Adrenal gland (tissue), 12 donors: ENCODE measurements around the gene TIMM29. TPM values are rescaled to one million over a fixed set of nuclear protein-coding genes. Genes with fewer than 3 reads are reported as not detected.

Experiments
- DNase-seq, 7 donors: peaks; one replicate each; pipeline ENCODE4 v3.0.0-alpha.2; 2019 to 2020
- H3K27ac ChIP-seq, 5 donors: fragments of 200-600 bp; sonication (generic) in 4 of 5; 1 replicate in 3 of 5; 2 replicates in 2 of 5; pipeline versions ENCODE4 v1.5.1 to v1.8.0; 2016 to 2020; ENCODE audit warnings: mild to moderate bottlenecking in 1 of 5
- H3K27me3 ChIP-seq: fragments of 200-600 bp; 2 replicates; pipeline ENCODE4 v1.8.0; 2021
- H3K36me3 ChIP-seq, 2 donors: fragments of 200-600 bp; replicated peaks in 1 of 2; 1 replicate in 1 of 2; 2 replicates in 1 of 2; pipeline versions ENCODE4 v1.5.1 to v1.8.0; 2018 to 2022
- H3K4me1 ChIP-seq, 2 donors: fragments of 200-600 bp; replicated peaks in 1 of 2; 1 replicate in 1 of 2; 2 replicates in 1 of 2; pipeline versions ENCODE4 v1.5.1 to v1.8.0; 2018 to 2021
- H3K4me3 ChIP-seq, 4 donors: fragments of 200-600 bp; sonication (generic) in 3 of 4; one replicate each; pipeline ENCODE4 v1.5.1; 2016 to 2018
- H3K9me3 ChIP-seq, 3 donors: fragments of 200-600 bp; sonication (generic) in 1 of 3; replicated peaks in 1 of 3; 1 replicate in 2 of 3; 2 replicates in 1 of 3; pipeline versions ENCODE4 v1.5.1 to v1.8.0; 2016 to 2021
- POLR2A ChIP-seq, 2 donors: fragments of 450-650 bp; IDR thresholded peaks; one replicate each; pipeline ENCODE4 v1.6.1; 2017; ENCODE audit warnings: antibody characterized with exemption in 2 of 2, mild to moderate bottlenecking in 2 of 2, moderate library complexity in 1 of 2
- WGBS, 4 donors: extraction: QIAGEN DNeasy Blood & Tissue Kit in 2 of 4; methylation state at CpG; one replicate each; pipeline versions ENCODE4 v1.1.5 to v1.1.7; 2013 to 2017; 5-methylcytosine and 5-hydroxymethylcytosine counted together
- intact Hi-C, 2 donors: fragments of 100-400 bp; cut with DNase I; formaldehyde crosslinking; loops; one replicate each; pipeline versions ENCODE4 v1.14.1 to v1.15.0; 2022 to 2023
- polyA plus RNA-seq, 3 donors: library from polyadenylated mRNA; stranded (reverse); fragments of 200-250 nt in 2 of 3; fragments of 350-450 nt in 1 of 3; fragmentation: Illumina TruSeq in 1 of 3; extraction: RNeasy Lipid Tissue Mini Kit (QIAGEN cat#74804) in 1 of 3; gene quantifications; one replicate each; pipeline ENCODE4 v1.2.3, GENCODE V29; 2013 to 2014
- total RNA-seq, 9 donors: library from RNA; depleted of rRNA in 4 of 9; stranded (reverse); fragments of >200 nt in 4 of 9; fragments of 120-200 nt in 1 of 9; fragmentation: NEBNext Ultra II Directional in 1 of 9; extraction: Animal tissue kit (Norgen Biotek cat#: 25700) in 1 of 9; gene quantifications; one replicate each; pipeline versions ENCODE4 v1.1.0 to v1.2.4, GENCODE V29; 2013 to 2023
- TF ChIP-seq, protein P1 (sequence below), 6 experiments: fragments of 450-650 bp in 4 of 6; fragments of 200-600 bp in 2 of 6; sonication (generic) in 1 of 6; IDR thresholded peaks; 1 replicate in 5 of 6; 2 replicates in 1 of 6; pipeline versions ENCODE4 v1.5.1 to v1.8.0; 2016 to 2021; ENCODE audit warnings: antibody characterized with exemption in 6 of 6, mild to moderate bottlenecking in 2 of 6, moderate library complexity in 1 of 6
- donor health status: healthy with polysubstance abuse.
- donor health status: Bipolar disorder and iron deficiency.
- donor health status: DM: yes; HTN: yes; CAD: no.
- donor health status: DM: no; HTN: no; CAD: no.
- donor health status: DM: no; HTN: no; CAD: no.
- donor health status: DM: yes; HTN: yes; CAD: no.

Gene TIMM29
- total and polyA plus RNA-seq, 12 donors: 10.5 to 39.7 (median 26.2) TPM

DNA sequence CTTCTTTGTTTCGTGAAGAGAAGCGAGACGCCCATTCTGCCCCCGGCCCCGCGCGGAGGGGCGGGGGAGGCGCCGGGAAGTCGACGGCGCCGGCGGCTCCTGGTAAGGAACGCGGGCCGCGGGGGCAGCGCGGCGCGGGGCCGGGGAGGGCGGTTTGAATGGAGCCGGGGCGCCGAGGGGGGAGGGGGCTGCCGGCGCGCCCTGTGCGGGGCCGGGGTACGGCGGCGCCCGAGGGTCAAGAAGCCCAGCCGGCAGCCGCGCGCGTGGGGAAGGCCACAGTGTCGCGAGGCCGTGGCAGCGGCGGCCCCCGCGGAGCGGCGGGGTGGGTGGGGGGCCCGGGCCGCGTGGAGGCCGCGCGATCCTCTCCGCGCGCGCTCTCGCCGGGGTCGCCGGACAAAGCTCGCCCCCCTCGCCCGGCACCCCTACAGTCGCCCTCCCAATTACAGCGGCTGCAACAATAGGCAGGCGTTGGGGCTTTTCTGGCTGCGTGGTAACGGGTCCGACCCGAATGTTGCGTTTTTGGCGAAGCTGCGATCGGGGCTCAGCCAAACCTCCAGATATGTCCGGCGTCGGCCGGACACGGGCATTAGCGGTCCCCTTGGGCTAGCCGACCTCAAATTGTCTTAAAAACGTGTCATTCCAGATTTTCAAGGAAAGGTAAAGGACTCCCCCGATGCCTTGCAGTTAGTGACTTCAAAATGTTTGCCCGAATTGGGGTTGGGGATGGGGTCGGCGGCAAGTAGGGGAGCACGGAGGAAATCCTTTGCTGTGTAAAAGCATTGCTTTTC lies 32.7 kb downstream of the TIMM29 start:
- 1% methylated on average over 5 to 92 of the region's 92 CpGs for WGBS, 4 donors
- Histone ChIP-seq H3K36me3 (no peaks in the 10 kb centered on the region), H3K9me3 (no peaks in the 10 kb centered on the region), H3K4me1 (peaks cover 5 to 18% of the 10 kb centered on the region in 2 donors), H3K4me3 (peak overlapping the region; percentile 62 to 100 (median 74)), H3K27me3 (no peaks in the 10 kb centered on the region), H3K27ac (peak overlapping the region; percentile 46 to 99 (median 74))
- TF ChIP-seq POLR2A (IDR thresholded peaks at IDR 0.05): no peak
- TF ChIP-seq, protein P1, sequence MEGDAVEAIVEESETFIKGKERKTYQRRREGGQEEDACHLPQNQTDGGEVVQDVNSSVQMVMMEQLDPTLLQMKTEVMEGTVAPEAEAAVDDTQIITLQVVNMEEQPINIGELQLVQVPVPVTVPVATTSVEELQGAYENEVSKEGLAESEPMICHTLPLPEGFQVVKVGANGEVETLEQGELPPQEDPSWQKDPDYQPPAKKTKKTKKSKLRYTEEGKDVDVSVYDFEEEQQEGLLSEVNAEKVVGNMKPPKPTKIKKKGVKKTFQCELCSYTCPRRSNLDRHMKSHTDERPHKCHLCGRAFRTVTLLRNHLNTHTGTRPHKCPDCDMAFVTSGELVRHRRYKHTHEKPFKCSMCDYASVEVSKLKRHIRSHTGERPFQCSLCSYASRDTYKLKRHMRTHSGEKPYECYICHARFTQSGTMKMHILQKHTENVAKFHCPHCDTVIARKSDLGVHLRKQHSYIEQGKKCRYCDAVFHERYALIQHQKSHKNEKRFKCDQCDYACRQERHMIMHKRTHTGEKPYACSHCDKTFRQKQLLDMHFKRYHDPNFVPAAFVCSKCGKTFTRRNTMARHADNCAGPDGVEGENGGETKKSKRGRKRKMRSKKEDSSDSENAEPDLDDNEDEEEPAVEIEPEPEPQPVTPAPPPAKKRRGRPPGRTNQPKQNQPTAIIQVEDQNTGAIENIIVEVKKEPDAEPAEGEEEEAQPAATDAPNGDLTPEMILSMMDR (IDR thresholded peaks at IDR 0.05): peak in 1 of 6 experiments; percentile 6
- peak in 6 of 7 donors; percentile 41 to 79 (median 59) for DNase-seq
- intact Hi-C loops: no loop called here

DNA sequence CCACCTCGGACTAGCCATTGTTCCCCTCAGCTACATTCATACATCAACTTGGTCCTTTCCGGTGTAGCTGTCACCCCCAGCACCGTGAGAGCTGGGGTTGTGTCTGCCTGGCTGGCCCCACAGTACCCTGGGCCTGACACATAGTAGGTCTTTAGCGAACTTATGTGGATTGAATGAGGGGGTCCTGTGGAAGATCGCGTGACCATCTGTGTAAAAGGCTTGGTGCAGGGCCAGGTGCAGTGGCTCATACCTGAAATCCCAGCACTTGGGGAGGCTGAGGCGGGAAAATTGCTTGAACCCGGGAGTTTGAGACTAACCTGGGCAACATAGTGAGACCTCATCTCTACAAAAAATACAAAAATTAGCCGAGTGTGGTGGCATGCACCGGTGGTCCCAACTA lies 34.3 kb downstream of the TIMM29 start:
- 80 to 89% (median 86%) methylated on average over 9 to 10 of the region's 10 CpGs for WGBS, 4 donors
- Histone ChIP-seq H3K27me3 (no peaks in the 10 kb centered on the region), H3K36me3 (no peaks in the 10 kb centered on the region), H3K27ac (no peak overlapping the region), H3K9me3 (no peaks in the 10 kb centered on the region), H3K4me3 (no peak overlapping the region), H3K4me1 (peaks cover 5 to 18% of the 10 kb centered on the region in 2 donors)
- DNase-seq: no peak
- intact Hi-C loops: no loop called here
- TF ChIP-seq POLR2A (IDR thresholded peaks at IDR 0.05): no peak
- TF ChIP-seq, protein P1 (IDR thresholded peaks at IDR 0.05): no peak

DNA sequence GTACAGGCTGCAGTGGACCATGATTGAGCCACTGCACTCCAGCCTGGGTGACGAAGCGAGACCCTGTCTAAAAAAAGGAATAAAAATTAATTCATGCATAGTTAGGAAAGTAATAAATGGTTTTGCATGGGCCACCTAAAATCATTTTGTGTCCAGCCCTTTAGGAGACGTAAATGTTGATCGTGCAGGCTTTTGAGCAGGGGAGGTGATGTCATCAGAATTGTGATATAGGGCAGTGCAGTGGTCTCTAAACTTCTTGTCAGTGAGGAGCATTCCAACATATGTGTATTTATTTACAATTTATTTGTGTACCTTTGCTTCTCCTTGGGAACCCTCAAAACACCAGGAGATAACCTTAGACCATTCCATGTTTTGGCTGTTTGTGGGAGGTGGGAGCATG lies 35.3 kb downstream of the TIMM29 start:
- no peaks in the 10 kb centered on the region for H3K9me3 ChIP-seq
- WGBS, 4 donors: 85 to 95% (median 90%) methylated on average over 4 of the region's 4 CpGs
- H3K27ac ChIP-seq: no peak overlapping the region
- no peak overlapping the region for H3K4me3 ChIP-seq
- peaks cover 5 to 18% of the 10 kb centered on the region in 2 donors for H3K4me1 ChIP-seq
- no peak for DNase-seq
- TF ChIP-seq POLR2A (IDR thresholded peaks at IDR 0.05): no peak
- TF ChIP-seq, protein P1 (IDR thresholded peaks at IDR 0.05): no peak
- intact Hi-C loops: no loop called here
- H3K27me3 ChIP-seq: no peaks in the 10 kb centered on the region
- H3K36me3 ChIP-seq: no peaks in the 10 kb centered on the region

DNA sequence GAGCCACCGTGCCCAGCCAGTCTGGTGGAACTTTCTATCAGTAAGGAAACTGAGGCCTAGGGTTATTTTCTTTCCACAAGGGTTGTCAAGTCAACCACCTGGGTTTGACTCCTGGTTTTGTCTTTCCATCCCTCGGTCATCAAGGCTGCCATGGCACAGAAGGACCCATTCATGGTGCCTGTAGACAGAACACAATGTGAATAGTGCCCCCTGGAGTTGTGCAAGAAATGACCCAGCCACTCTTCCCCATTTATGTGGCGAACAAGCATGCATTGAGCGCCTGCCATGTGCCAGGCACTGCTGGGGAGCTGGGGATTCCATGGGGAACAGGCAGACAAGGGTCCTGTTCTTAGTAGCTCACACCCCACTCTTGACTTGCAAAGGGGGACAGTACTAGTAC lies 36.3 kb downstream of the TIMM29 start:
- Histone ChIP-seq H3K4me1 (peaks cover 5 to 13% of the 10 kb centered on the region in 2 donors), H3K4me3 (no peak overlapping the region), H3K27me3 (no peaks in the 10 kb centered on the region), H3K27ac (no peak overlapping the region), H3K9me3 (no peaks in the 10 kb centered on the region), H3K36me3 (no peaks in the 10 kb centered on the region)
- no peak for TF ChIP-seq POLR2A (IDR thresholded peaks at IDR 0.05)
- TF ChIP-seq, protein P1 (IDR thresholded peaks at IDR 0.05): no peak
- 94 to 100% (median 97%) methylated on average over 3 to 4 of the region's 4 CpGs for WGBS, 4 donors
- intact Hi-C loops: no loop called here
- no peak for DNase-seq
